ENCODE results near the gene UCK2. TPM values are rescaled to one million over a fixed set of nuclear protein-coding genes. Genes with fewer than 3 reads are reported as not detected.

UCK2 gene
- total and polyA plus RNA-seq, 10 of the 15 experiments (the other 5 are each of a cell fraction or from before 2014, with no cell fraction given), result 55.3 to 106 (median 84.9) TPM

DNA sequence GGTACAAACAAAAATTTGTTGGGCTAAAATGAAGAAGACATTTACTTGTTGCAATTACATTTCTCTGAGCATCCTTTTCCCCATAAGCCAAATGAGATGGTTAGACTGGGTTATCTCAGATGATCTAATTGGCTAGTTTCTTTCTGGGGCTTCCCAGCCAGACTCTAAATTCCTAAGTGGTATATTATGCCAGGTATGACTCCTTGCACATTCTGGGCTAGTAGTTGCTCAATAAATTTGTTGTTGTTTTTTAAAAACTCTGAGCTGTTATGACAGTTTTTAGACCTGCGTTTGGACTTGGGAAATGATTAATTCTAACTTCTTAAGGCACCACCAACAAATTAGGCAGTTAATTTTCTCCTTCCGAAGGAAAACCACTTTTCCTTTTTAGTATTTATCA, 66.1 kb downstream of the UCK2 start:
- intact Hi-C loops (cut with micrococcal nuclease; ENCODE audit: unreplicated experiment), result no loop called here
- CTCF ChIA-PET, result interaction anchor here (0.9 to 1.6 kb wide), 3 partner anchors 20 to 67 kb away, joined by 3 to 7 read pairs (median 5); partner anchors contain the start of gene UCK2

More for the DNA sequence above, 66.1 kb downstream of the UCK2 start:
- H3K4me3 ChIP-seq, result no peak overlapping the region
- H3K27ac ChIP-seq (ENCODE audit: control insufficient read depth, insufficient read depth), result no peak overlapping the region
- RAD21 ChIA-PET (ENCODE audit: unreplicated experiment), result interaction anchor here (0.8 kb wide), 1 partner anchor 70 kb away, joined by 4 read pairs; no protein-coding TSS in a partner anchor
- no peak overlapping the region for H2AFZ ChIP-seq (ENCODE audit: control insufficient read depth, low read depth, low read length)
- H3K9me3 ChIP-seq (replicated peaks; ENCODE audit: control insufficient read depth, insufficient read depth, low read length), result no peaks in the 10 kb centered on the region
- H3K4me2 ChIP-seq (ENCODE audit: control insufficient read depth, insufficient read depth), result no peak overlapping the region
- WGBS (ENCODE audit: insufficient coverage, insufficient replicate concordance, low lambda C conversion rate, missing lambda C conversion rate), result 96% methylated on average over 2 of the region's 2 CpGs
- no TSS peak for BruUV-seq (replicated peaks)
- FAIRE-seq (no peak), ATAC-seq (no peak), DNase-seq (ENCODE audit: low read depth, low spot score) (no peak)
- in situ Hi-C loops (cut with MboI), result no loop called here
- no peak overlapping the region for H3K9ac ChIP-seq (ENCODE audit: control insufficient read depth, insufficient read depth, low read length)
- H4K20me1 ChIP-seq (ENCODE audit: control insufficient read depth, insufficient read depth), result no peaks in the 10 kb centered on the region
- TF ChIP-seq PAX5 (IDR thresholded peaks at IDR 0.05; ENCODE audit: borderline replicate concordance, low read depth, low read length), result no peak
- TF ChIP-seq ZNF687 (IDR thresholded peaks at IDR 0.05), result no peak
- TF ChIP-seq CHD1 (IDR thresholded peaks at IDR 0.05; ENCODE audit: low read depth, low read length), result no peak
- TF ChIP-seq SREBF2 (IDR thresholded peaks at IDR 0.05; ENCODE audit: low read length), result no peak
- TF ChIP-seq MEF2A (IDR thresholded peaks at IDR 0.05; ENCODE audit: insufficient read depth, low read depth, low read length), result no peak
- no peak for TF ChIP-seq YBX1 (IDR thresholded peaks at IDR 0.05)
- no peak for TF ChIP-seq MAX (IDR thresholded peaks at IDR 0.05; ENCODE audit: low read depth, low read length)
- no peak for TF ChIP-seq NR2C1 (IDR thresholded peaks at IDR 0.05)
- TF ChIP-seq EED (IDR thresholded peaks at IDR 0.05; ENCODE audit: low read depth), result no peak
- no peak for TF ChIP-seq POU2F2 (IDR thresholded peaks at IDR 0.05; ENCODE audit: borderline replicate concordance, low read depth, low read length)
- TF ChIP-seq HCFC1 (IDR thresholded peaks at IDR 0.05; ENCODE audit: low read length), result no peak
- TF ChIP-seq MYC (IDR thresholded peaks at IDR 0.05; ENCODE audit: insufficient read depth, insufficient read length, insufficient replicate concordance, low read length, severe bottlenecking), result no peak
- no peak for TF ChIP-seq YY1 (IDR thresholded peaks at IDR 0.05; ENCODE audit: low read depth, low read length)
- no peak for TF ChIP-seq IKZF1 (conservative IDR thresholded peaks at IDR 0.05)
- TF ChIP-seq, protein P1, sequence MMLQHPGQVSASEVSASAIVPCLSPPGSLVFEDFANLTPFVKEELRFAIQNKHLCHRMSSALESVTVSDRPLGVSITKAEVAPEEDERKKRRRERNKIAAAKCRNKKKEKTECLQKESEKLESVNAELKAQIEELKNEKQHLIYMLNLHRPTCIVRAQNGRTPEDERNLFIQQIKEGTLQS (IDR thresholded peaks at IDR 0.05; ENCODE audit: borderline replicate concordance, extremely low read depth, low read depth, low read length), result no peak
- no peak for TF ChIP-seq KAT2A (conservative IDR thresholded peaks at IDR 0.05; ENCODE audit: control insufficient read depth, low read depth, low read length)
- no peak for TF ChIP-seq ZZZ3 (IDR thresholded peaks at IDR 0.05; ENCODE audit: control insufficient read depth, insufficient read length, low read depth)
- TF ChIP-seq SP1 (IDR thresholded peaks at IDR 0.05; ENCODE audit: low read depth, low read length), result no peak
- H3K4me1 ChIP-seq (ENCODE audit: control insufficient read depth, insufficient read depth, low read length), result no peaks in the 10 kb centered on the region
- H3K27me3 ChIP-seq (replicated peaks in 1 of 2; ENCODE audit: control insufficient read depth in 2 of 2, insufficient read depth in 2 of 2, low read length in 1 of 2), result no peaks in the 10 kb centered on the region
- POLR2A ChIA-PET, result interaction anchor here (0.7 kb wide), 1 partner anchor 10 kb away, joined by 3 read pairs; no protein-coding TSS in a partner anchor
- H3K79me2 ChIP-seq (ENCODE audit: control insufficient read depth, insufficient read depth, low read length), result peaks cover 11% of the 10 kb centered on the region
- SMC1A ChIA-PET (ENCODE audit: uncharacterized antibody, unreplicated experiment), result interaction anchor here (0.7 to 3.3 kb wide), 4 partner anchors 10 to 333 kb away, joined by 3 to 12 read pairs (median 3); no protein-coding TSS in a partner anchor
- H3K36me3 ChIP-seq (ENCODE audit: control insufficient read depth in 2 of 2, insufficient read depth in 2 of 2, low read length in 1 of 2), result peaks cover 21 to 30% of the 10 kb centered on the region in 2 experiments
